ENCODE data around the gene PUSL1.

The PUSL1 gene

DNA sequence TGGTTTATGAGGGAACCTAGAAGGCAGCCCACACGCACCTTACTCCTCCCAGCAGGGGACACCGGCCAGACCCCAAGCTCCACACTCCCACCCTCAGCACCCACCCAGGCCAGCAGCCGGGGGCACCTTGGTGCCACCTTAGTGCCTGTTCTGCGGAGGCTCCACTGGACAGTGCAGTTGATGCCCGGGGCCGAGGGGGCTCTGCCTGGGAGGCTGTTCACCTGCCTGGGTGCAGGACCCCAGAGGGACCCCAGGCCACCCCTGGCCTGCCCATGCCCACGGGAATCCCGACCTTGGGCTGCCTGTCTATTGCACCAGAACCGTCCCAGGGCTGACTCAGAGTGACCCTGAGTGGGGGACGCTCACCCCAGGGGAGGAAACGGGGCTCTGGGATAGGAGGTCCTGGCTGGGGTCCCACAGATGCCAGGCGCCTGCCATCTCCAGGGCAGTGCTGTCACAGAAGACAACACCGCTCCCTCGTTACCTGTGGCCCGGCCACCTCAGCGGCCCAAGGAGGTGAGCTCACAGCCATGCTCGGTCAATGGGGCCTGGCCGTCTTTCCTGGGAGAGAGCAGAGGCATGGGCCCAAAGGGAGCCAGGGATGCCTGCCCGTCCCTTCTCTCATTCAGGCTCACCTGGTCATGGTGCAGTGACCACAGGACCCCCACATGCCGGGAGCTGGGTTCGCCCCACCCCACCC lies 27.5 kb upstream of the PUSL1 start:
- DNase-seq = no peak

DNA sequence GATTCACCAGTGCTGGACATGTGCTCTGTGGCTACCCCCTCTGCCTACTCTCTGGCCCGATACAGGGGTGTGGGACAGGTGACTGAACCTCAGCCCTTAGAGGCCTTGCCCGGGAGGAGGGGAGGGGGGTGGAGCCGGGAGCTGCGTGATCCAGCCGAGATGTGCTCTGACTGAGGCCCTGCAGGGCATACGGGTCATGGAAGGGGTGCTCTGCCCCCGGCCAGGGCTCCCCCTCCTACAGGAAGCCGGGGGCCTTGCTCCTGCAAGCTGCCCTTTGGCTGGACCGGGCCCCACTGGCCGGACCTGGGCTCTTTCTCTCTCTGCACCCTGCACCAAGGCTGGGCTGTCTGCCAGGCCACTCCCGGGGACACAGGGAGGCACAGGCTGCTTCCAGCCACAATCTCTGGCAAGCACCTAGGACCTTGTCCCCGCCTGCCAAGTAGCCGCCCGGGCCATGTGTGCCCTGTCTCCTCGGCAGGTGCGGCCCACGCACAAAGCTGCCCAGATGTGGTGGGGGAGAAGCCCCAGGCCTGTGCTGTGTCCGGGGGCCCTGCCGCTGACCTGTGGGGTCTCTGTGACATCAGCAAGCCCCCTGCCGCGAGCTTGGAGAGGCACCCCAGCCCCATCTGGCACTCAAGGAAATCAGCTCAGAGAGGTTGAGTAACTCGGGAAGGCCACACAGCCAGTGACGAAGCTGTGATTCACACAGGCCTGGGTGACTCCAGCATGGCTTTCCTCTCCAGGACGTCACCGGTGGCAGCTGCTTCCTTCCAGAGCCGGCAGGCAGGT lies 26.7 kb upstream of the PUSL1 start:
- DNase-seq = no peak

DNA sequence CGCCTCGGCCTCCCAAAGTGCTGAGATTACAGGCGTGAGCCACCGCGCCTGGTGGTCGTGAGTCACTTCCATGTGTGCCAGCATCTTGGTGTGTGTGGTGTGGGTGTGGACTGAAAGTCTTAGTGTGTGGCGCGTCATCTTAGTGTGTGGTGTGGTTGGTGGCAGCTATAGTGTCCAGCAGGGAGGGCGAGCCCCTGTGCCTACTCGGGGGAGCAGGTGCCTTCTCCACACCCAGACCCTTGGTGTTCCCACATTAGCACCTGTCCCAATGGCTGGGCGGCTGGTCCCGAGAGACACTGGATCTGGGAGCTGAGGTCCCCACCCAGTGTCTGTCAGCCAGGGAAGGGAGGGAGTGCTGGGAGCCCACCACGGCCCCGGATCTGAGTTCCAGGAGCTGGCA lies 25.4 kb upstream of the PUSL1 start:
- DNase-seq = no peak

GRCh38 chr1:1283821-1284220 lies 24.6 kb upstream of the PUSL1 start:
- DNase-seq = no peak

- DNase-seq = no peak
Measured at GRCh38 chr1:1284221-1285101, 23.9 kb upstream of the PUSL1 start.

GRCh38 chr1:1285102-1285571 lies 23.3 kb upstream of the PUSL1 start:
- no peak for DNase-seq

- no peak for DNase-seq
Measured at GRCh38 chr1:1285611-1286311, 22.6 kb upstream of the PUSL1 start.

GRCh38 chr1:1286313-1287261 lies 21.8 kb upstream of the PUSL1 start:
- no peak for DNase-seq

DNA sequence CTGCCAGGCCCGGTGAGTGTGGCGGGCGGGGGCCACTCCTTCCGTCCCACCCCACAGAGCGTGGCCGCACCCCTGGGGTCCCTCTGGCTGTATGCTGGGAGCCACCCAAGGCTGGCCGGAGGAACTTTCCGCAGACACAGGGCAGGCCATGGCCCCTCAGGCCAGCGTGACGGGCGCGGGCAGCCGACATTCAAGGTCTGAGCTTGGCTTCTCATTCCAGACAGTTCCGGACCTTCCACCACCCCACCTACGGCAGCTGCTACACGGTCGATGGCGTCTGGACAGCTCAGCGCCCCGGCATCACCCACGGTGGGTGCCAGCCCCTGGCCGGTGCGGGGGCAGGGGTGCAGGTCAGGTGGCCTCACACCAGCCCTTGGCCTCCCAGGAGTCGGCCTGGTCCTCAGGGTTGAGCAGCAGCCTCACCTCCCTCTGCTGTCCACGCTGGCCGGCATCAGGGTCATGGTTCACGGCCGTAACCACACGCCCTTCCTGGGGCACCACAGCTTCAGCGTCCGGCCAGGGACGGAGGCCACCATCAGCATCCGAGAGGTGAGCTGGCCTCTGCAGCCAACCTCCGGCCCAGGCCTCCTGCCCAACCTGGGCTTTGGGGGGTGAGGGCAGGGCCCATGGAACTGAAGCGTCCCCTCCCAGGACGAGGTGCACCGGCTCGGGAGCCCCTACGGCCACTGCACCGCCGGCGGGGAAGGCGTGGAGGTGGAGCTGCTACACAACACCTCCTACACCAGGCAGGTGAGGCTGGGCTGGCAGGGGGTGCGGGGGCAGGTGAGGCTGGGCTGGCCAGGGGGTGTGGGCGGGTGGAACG lies 20.9 kb upstream of the PUSL1 start:
- DNase-seq = no peak

DNA sequence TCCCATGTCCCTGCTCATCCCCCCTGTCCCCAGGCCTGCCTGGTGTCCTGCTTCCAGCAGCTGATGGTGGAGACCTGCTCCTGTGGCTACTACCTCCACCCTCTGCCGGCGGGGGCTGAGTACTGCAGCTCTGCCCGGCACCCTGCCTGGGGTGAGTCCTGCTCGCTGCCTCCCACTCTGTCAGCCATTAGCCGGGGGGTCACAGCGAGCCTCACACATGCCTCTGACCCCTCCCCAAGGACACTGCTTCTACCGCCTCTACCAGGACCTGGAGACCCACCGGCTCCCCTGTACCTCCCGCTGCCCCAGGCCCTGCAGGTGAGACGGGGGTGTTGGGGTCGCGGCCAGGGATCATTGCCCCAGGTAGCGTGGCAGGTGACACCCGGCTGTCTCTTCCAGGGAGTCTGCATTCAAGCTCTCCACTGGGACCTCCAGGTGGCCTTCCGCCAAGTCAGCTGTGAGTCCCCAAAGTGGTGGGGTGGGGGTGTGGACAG lies 18.1 kb upstream of the PUSL1 start:
- no peak for DNase-seq

DNA sequence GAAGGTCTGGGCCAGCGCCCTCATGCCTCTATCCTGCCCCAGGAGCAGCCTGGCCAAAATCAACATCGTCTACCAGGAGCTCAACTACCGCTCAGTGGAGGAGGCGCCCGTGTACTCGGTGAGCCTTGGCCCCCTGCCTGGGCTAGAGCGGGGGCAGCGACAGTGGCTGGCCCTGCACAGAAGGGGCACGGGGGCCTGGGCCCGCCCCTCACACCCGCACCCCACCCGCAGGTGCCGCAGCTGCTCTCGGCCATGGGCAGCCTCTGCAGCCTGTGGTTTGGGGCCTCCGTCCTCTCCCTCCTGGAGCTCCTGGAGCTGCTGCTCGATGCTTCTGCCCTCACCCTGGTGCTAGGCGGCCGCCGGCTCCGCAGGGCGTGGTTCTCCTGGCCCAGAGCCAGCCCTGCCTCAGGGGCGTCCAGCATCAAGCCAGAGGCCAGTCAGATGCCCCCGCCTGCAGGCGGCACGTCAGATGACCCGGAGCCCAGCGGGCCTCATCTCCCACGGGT lies 17.3 kb upstream of the PUSL1 start:
- no peak for DNase-seq

DNA sequence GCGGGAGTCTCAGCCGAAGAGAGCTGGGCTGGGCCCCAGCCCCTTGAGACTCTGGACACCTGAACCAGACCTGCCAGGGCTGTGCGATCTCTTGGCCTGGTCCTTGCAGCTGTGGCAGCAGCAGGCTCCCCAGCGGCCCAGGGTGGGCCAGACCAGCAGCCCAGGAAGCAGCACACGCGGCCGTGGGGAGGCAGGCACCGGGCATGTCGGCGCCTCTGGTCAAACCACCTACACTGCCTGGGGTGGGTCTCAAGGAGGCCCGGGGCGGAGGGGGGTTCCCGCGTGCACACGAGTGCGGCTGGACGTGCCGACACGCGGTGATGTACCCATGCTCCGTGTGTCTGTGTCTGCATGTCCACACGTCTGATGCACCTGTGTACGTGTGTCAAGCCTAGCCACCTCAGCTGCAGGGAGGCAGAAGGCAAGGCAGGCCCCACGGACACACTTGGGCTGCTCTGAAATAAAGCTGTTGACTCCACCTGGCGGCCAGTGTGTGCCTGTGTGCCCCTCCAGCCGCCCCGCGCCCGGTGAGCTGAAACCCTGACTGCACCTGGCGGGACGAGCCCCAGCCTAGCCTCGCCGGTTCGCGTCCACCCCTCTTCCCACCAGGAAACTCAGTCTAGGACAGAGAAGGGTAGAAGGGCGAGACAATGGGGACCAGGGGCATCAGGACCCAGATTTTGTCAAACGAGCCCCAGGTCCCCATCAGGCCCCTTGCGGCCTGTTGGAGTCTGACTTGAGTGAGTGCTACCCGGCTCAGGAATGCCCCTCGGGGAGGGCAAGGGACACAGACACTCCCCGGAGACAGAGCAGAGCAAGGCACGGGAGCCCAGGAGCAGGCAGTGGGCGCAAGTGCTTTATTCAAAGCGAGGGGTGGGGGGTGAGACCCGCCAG lies 16.6 kb upstream of the PUSL1 start:
- DNase-seq = no peak

GRCh38 chr1:1292442-1292779 lies 16.0 kb upstream of the PUSL1 start:
- no peak for DNase-seq

DNA sequence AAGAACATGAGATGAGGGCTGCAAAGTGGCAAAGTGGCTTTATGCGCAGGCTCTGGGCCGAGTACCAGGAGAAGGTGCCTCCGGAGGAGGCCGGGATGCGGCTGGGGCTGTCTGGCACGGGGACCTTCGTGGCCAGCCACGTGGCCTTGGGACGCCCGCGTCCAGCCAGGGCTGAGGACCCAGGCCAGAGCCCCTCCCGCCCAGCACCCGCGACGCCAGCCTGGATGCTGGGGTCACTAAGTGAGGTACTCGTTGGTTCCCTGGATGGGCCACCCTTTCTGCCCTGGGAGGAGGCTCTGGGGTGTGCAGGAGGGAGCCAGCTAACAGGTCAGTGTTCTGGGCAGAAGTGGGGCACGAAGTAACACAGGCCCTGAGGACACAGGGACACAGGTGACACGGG lies 15.5 kb upstream of the PUSL1 start:
- DNase-seq = no peak

DNA sequence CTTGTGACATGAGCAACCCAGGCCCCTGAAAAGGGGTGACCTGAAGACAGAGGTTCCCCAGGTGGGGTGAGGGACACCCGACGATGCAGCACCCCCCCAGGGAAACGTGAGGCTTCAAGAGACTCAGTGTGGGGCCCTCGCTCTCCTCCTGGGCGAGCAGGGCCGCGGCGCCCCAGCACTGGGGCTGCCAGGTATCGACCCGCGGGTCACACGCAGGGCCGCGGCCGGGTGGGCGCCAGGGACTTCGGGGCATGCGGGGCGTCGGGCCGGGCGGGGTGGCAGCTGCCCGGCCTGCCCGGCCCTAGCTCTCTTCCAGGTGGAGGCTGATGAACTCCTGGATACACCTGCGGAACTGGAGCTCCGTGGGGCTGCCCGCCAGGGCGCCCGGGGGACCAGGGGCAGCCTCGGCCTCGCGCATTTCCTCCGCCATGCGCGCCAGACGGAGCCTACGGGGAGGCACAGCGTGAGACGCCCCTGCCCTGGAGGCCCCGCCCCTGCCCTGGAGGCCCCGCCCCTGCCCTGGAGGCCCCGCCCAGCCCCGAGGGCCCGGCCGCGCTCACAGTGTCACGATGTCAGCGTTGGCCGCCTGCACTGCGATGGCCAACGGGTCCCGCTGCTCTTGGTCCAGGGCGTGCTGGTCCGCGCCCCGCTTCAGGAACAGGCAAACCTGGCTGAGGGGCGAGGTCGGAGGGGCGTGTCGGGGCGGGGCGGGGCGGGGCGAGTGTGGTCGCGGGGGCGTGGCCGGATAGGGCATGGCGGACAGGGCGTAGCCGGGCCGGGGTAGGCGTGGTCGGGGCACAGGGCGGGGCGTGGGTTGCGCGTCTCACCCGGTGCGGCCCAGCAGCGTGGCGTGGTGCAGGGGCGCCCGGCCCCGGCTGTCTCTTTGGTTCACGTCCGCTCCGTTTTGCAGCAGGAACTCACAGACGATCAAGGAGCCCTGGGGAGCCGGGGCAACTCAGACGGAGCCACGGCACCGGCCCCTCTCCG lies 14.8 kb upstream of the PUSL1 start:
- DNase-seq = no peak

- no peak for DNase-seq
Measured at GRCh38 chr1:1294250-1294890, 14.0 kb upstream of the PUSL1 start.

DNA sequence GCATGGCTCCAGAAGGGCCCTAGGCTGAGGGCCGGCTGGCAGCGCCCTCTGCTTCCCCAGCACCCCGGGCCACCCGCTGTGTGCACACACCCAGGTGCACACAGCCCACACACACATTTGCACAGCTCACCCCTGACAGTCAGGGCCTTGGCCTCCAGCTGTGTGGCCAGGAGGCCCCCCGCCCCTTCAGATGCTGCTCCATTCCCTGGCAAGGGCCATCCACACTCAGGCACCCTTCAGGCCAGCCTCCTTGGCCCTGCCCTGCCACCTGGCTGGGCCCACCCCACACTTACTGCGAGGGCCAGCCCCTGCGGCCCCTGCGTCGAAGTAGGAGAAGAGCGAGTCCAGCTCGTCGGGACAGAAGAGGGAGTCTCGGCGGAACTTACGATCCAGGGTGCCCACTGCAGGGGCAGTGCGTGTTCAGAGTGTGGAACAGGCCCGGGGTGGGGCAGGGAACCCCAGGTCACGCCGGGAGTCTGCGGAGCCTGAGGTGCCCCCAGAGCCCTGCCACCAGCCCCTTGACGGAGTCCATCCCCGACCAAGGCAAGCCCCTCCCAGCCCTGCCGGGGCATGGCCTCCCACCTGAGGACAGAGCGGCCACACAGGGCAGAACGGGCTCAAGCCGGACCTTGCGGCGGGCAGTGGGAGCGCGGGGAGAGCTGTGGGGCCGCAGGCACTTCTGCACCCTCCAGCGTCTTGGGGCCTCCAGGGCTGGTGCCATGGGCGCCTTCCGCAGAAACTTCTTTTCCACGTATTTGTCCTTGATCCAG lies 13.1 kb upstream of the PUSL1 start:
- no peak for DNase-seq

Measured in activated gamma-delta T cell (primary cell).